ENCODE data around the gene AP3S2.

Gene AP3S2

DNA sequence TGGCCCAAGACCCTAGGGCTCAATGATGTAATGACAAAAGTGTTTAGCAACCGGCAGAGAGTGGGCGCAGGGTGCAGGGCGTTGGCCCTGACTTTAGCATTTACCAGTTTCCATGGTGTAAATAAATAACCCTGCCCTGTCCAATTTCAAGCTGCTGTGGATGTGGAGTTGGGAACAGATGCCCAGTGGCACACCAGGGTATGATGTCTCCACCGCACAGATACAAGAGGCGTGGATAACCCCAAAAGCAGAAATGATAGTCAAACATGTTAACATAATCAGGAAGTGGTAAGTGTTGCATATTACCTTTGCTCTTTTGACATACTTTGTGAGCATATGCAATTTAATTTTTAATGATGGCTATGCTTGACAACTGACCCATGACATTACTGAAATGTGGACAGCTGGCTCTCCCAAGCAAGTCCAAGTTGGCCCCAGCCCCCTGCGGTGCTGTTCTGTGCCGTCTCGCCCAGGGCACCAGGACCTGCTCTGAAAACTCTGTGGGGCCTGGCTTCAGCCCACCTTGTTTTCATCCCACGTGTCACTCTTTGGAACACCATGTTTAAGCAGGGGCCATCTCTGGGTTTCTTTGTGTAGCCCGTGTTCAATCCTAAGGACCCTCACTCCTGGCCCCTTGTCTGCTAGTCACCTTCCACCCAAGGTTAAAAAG, 68.4 kb downstream of the AP3S2 start:
- TF ChIP-seq, protein P1, sequence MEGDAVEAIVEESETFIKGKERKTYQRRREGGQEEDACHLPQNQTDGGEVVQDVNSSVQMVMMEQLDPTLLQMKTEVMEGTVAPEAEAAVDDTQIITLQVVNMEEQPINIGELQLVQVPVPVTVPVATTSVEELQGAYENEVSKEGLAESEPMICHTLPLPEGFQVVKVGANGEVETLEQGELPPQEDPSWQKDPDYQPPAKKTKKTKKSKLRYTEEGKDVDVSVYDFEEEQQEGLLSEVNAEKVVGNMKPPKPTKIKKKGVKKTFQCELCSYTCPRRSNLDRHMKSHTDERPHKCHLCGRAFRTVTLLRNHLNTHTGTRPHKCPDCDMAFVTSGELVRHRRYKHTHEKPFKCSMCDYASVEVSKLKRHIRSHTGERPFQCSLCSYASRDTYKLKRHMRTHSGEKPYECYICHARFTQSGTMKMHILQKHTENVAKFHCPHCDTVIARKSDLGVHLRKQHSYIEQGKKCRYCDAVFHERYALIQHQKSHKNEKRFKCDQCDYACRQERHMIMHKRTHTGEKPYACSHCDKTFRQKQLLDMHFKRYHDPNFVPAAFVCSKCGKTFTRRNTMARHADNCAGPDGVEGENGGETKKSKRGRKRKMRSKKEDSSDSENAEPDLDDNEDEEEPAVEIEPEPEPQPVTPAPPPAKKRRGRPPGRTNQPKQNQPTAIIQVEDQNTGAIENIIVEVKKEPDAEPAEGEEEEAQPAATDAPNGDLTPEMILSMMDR (IDR thresholded peaks at IDR 0.05; ENCODE audit: low read depth, low read length), result no peak
- no peak for DNase-seq (ENCODE audit: extremely low read depth, low read depth)

DNA sequence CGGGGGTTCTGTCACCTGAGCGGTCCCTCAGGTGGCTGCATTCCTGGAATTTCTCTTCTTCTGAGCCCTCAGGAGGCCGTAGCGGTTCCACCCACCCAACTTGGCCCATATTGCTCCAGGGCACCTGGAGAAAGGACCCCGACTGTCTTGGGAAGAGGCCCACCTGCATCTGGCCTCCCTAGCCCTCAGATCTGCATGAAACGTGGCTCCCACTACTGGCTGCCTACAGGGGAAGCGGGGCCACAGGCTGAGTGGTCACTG, 69.3 kb downstream of the AP3S2 start:
- no peak for DNase-seq (ENCODE audit: extremely low read depth, low read depth)

DNA sequence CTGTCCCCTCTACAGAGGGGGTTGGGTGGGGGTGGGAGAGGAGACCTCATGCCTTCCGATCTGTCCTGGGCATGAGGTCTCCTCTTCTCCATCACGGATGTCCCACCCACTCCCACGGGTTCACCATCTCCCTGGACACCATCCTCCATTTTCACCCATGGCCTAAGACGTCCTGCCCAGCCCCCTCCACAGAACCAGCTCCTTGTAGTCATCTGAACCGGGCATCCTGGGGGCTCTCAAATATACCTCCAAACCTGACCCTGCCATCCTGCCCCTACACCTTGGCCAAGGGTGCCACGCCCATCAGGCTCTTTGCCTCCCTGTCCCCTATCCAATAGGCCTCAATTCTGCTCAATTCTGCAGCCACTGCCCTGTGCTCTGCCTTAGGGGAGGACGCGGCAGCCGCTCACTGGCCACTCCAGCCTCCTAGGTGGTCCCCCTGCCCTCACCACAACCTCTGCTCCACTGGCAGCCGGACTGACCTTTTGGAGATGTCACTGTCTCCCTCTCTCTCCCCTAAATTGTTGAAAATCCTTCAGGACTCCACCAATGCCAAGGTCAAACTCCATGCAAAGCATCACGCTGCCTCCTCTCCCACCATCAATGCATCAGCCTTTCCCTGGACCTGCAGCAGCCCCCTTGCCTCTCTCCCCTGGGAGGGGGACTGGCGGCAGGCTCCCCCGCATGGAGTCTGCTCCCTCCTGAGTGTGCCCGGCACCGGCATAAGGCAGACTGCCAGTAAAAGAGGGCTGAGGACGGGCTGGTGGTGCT, 69.8 kb downstream of the AP3S2 start:
- TF ChIP-seq, protein P1 (IDR thresholded peaks at IDR 0.05; ENCODE audit: low read depth, low read length), result no peak
- DNase-seq (ENCODE audit: extremely low read depth, low read depth), result no peak

More for the DNA sequence above, 69.3 kb downstream of the AP3S2 start:
- TF ChIP-seq, protein P1 (IDR thresholded peaks at IDR 0.05; ENCODE audit: low read depth, low read length), result no peak

DNA sequence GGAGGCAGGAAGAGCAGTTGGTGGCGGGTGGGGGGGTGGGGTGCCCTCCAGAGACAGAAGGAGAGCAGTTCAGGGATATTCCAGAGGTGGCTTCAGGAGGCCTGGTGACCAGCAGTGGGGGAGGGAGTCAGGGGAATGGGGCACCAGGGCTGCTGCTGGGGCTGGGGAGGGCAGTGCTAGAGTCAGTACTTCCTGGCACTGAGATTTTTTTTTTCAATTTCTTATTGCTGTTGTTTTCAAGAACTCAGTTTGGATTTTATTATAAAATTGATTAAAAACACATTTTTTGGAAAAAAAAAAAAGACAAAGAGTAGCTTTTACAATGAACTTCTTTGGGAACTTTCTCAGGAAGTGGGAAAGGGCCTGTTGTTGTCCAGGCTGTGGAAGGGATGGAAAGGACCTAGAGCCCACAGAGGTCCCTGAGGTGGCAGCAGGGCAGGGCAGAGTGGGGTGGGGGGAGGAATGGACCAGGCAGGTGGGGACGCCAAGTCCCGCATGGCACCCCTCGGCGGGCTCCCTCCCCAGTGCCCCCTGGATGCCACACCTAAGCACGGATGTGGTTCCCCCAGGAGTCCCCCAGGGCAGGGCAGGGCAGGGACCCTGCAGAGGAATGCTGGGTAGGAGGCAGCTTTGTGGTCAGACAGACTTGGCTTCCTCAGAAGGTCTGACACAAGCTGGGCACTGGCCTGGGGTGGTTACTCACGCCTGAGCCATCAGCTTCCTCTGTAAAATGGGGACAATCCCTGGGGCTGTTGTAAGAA, 70.7 kb downstream of the AP3S2 start:
- TF ChIP-seq, protein P1 (IDR thresholded peaks at IDR 0.05; ENCODE audit: low read depth, low read length), result no peak
- no peak for DNase-seq (ENCODE audit: extremely low read depth, low read depth)

DNA sequence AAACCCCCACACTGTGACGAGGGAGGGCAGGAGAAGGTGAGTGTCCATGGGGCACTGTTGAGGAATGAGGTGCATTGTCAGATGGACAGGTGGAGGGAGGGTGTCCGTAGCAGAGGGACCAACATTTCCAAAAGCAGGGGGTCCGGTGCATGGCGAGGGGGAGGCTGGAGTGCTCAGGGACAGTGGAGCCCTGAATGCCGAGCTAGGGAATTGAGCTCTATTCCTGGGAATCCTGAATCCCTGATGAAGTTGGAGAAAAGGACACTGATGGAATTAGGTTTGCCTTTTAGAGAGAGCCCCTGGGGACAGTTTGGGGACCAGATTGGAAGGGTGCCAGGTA, 71.2 kb downstream of the AP3S2 start:
- TF ChIP-seq, protein P1 (IDR thresholded peaks at IDR 0.05; ENCODE audit: low read depth, low read length), result no peak
- no peak for DNase-seq (ENCODE audit: extremely low read depth, low read depth)

DNA sequence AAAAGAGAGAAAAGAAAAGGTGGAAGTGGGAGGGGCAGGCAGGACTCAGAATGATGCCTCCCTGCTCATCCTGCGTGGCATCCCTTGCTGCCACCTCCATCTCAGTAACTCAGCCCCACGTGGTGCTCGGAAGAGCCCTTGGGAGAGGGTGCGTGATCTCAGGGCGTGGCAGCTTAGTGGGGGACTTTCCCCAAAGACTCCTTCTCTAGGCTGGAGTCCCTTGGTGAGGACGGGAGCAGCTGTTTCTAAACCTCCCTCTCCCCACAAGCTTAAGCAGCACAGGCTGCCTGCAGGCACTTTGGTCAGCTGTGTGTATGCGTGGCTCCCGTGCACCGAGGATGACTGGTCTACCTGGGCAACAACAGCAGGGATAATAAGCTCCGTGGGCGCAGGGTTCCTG, 71.8 kb downstream of the AP3S2 start:
- DNase-seq (ENCODE audit: extremely low read depth, low read depth), result no peak

More for the DNA sequence above, 71.8 kb downstream of the AP3S2 start:
- TF ChIP-seq, protein P1 (IDR thresholded peaks at IDR 0.05; ENCODE audit: low read depth, low read length), result no peak

Measured in AG09319 (cell line).